H54 (cell line): ENCODE results near the gene HEATR9.
"Not testable (repeated sequence)": the region's sequence is repeated elsewhere in the genome, so short reads cannot be mapped to it uniquely, and the experiment has no call there.

Experiments
- DNase-seq: peaks from one replicate; pipeline ENCODE4 v3.0.0; 2011; ENCODE audit warnings: low spot score, mixed read lengths; ENCODE audit not compliant: insufficient read length
- FAIRE-seq: peaks from 3 replicates; lab custom pipeline; 2011; peaks lifted over from hg19 to GRCh38; lab: Jason Lieb, UNC
- POLR2A ChIP-seq: IDR thresholded peaks from 2 replicates; pipeline ENCODE4 v1.6.1; 2011; ENCODE audit warnings: low read depth, mild to moderate bottlenecking, low read length

The HEATR9 gene

GRCh38 chr17:35900708-35901480 is 32.2 kb upstream of the HEATR9 start:
- no peak for TF ChIP-seq POLR2A
- DNase-seq (no peak), FAIRE-seq (no peak)

GRCh38 chr17:35900280-35900679 is 31.6 kb upstream of the HEATR9 start:
- TF ChIP-seq POLR2A, result no peak
- FAIRE-seq (no peak), DNase-seq (no peak)

GRCh38 chr17:35898283-35899070 is 29.8 kb upstream of the HEATR9 start:
- TF ChIP-seq POLR2A, result no peak
- FAIRE-seq (no peak), DNase-seq (no peak)

GRCh38 chr17:35897772-35898171 is 29.1 kb upstream of the HEATR9 start:
- FAIRE-seq, DNase-seq: not testable (repeated sequence)

GRCh38 chr17:35895636-35896587 is 27.2 kb upstream of the HEATR9 start:
- FAIRE-seq (no peak), DNase-seq (no peak)
- TF ChIP-seq POLR2A, result no peak

- DNase-seq, result no peak
- FAIRE-seq, result no peak
- TF ChIP-seq POLR2A, result no peak
These were observed 25.5 kb upstream of the HEATR9 start for GRCh38 chr17:35894206-35894605.

GRCh38 chr17:35893751-35894150 is 25.1 kb upstream of the HEATR9 start:
- TF ChIP-seq POLR2A, result no peak
- FAIRE-seq, result no peak
- DNase-seq, result no peak

- TF ChIP-seq POLR2A, result no peak
- DNase-seq (no peak), FAIRE-seq (no peak)
These were observed 23.7 kb upstream of the HEATR9 start for GRCh38 chr17:35892091-35893035.

GRCh38 chr17:35891269-35891668 is 22.6 kb upstream of the HEATR9 start:
- DNase-seq, result no peak
- FAIRE-seq, result no peak
- no peak for TF ChIP-seq POLR2A

- FAIRE-seq (no peak), DNase-seq (no peak)
- TF ChIP-seq POLR2A, result no peak
These were observed 22.1 kb upstream of the HEATR9 start for GRCh38 chr17:35890774-35891155.

GRCh38 chr17:35889818-35890773 is 21.4 kb upstream of the HEATR9 start:
- no peak for DNase-seq
- no peak for FAIRE-seq
- no peak for TF ChIP-seq POLR2A

- DNase-seq, result no peak
- FAIRE-seq, result no peak
- no peak for TF ChIP-seq POLR2A
These were observed 20.6 kb upstream of the HEATR9 start for GRCh38 chr17:35889241-35889640.
